VCaP (cell line): Measurements from ENCODE around the gene SLC39A11.

ENCODE experiments used
- H3K27ac ChIP-seq: fragments of 450-650 bp; 2 replicates; pipeline ENCODE4 v1.5.1; 2017
- TF ChIP-seq, protein P1 (sequence below): fragments of 450-650 bp; conservative IDR thresholded peaks from 2 replicates; pipeline ENCODE4 v1.5.1; 2017; ENCODE audit warnings: mild to moderate bottlenecking, moderate library complexity

SLC39A11 gene

DNA sequence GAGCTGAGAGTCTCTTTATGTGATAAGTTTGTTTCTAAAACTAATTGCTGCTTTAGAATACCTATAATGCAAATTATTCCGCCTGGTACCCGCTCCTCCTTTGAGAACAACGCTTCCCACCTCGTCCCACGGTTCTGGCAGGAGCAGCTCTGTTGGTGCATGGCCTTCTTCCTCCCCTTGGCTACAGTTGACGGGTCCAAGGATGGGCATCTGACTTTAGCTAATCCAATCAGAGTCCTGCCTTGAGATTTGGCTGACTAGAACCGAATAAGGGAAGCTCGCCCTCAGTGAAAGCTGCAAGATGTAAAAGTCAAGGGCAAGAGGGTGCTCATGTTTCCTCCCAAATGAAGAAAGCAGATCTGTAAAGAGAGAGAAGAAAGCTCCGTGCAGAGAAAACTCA is 481.3 kb downstream of the SLC39A11 start:
- TF ChIP-seq, protein P1, sequence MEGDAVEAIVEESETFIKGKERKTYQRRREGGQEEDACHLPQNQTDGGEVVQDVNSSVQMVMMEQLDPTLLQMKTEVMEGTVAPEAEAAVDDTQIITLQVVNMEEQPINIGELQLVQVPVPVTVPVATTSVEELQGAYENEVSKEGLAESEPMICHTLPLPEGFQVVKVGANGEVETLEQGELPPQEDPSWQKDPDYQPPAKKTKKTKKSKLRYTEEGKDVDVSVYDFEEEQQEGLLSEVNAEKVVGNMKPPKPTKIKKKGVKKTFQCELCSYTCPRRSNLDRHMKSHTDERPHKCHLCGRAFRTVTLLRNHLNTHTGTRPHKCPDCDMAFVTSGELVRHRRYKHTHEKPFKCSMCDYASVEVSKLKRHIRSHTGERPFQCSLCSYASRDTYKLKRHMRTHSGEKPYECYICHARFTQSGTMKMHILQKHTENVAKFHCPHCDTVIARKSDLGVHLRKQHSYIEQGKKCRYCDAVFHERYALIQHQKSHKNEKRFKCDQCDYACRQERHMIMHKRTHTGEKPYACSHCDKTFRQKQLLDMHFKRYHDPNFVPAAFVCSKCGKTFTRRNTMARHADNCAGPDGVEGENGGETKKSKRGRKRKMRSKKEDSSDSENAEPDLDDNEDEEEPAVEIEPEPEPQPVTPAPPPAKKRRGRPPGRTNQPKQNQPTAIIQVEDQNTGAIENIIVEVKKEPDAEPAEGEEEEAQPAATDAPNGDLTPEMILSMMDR, result no peak
- peak overlapping the region; percentile 95 for H3K27ac ChIP-seq

DNA sequence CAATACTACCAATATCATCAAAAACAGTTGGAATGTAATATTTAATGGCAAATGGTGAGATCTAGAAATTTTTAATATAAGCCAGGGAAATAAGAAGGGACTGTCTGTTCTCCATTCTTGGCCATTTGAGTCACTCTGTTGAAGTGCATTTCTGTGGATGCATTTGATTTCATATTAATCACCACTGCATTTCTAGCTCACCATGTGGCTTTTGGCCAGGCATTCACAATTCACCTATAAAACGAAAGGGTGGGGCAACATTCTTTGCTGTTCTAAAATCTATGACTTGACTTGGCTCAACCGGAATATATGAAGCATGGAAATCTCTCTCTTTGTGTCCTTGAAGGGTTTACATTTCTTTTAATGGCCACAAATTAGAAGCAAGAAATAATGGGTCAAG is 483.0 kb downstream of the SLC39A11 start:
- peak overlapping the region; percentile 95; the same call in 1 of the 2 replicates for H3K27ac ChIP-seq
- TF ChIP-seq, protein P1, result no peak

DNA sequence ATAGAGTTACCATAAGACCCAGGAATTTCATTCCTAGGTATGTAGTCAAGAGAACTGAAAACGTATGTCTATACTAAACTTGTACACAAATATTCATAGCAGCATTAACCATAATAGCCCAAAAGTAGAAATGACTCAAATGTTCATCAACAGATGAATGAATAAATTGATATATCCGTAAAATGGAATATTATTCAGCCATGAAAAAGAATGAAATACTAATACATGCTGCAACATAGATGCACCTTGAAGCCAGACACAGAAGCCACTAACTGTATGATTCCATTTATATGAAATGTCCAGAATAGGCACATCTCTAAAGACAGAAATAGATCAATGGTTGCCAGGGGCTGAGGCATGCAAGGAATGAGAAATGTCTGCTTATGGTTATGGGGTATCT is 484.1 kb downstream of the SLC39A11 start:
- TF ChIP-seq, protein P1, result no peak
- H3K27ac ChIP-seq, result no peak overlapping the region

DNA sequence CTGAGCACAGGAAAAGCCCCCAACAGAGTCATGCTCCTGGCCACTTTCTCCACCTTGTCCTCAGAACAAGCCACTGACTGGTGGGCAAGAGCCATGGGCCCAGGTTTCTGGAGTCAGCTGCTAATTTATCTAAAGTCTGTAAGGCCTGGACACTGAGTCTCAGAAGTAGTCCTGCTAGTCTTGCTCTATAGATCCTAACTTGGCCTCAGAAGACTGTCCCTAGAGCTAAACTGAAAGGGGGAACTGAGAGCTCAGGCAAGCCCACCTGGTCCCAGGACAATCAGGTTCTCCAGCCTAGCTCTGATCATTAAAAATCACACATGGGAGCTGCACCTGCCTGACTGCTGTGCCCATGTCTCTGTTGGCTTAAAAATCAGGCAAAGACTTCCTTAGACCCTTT is 485.8 kb downstream of the SLC39A11 start:
- TF ChIP-seq, protein P1, result no peak
- no peak overlapping the region for H3K27ac ChIP-seq

DNA sequence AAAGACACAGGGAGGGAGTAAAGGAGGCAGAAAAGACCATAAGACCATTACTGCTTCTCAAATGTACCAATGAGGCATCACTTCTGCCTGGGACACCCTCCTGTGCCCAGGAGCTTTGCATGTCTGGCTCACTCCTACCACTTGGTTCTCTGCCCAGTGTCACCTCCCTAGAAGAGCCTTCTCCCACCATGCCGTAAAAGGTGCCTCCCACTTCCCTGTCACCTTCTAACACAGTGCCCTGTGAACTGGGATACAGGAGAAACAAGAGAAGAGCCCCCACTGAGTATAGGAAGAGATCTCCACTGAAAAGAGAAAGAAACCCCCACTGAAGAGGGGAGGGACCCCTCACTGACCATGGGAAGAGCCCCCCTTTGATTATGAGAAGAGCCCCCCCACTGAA is 486.9 kb downstream of the SLC39A11 start:
- H3K27ac ChIP-seq, result no peak overlapping the region
- TF ChIP-seq, protein P1, result no peak

DNA sequence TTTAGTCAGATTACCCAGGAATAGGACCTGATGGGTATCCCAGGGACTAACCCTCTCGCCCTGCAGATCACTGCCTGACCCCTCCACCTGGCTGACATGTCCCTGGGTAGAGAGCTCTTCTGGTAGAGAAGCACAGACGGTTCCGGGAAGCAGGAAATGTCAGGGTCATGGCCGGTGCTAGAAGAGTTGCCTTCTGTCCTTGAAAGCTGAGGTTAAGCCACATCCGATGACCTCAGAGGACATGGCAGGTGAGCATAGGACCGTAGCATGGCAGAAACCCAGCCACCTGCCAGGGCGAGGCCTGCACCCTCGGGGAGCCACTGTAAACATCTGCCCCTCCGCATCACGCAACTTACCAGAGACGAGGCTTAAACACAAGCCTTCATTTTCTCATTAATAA is 488.0 kb downstream of the SLC39A11 start:
- H3K27ac ChIP-seq, result no peak overlapping the region
- TF ChIP-seq, protein P1, result no peak

DNA sequence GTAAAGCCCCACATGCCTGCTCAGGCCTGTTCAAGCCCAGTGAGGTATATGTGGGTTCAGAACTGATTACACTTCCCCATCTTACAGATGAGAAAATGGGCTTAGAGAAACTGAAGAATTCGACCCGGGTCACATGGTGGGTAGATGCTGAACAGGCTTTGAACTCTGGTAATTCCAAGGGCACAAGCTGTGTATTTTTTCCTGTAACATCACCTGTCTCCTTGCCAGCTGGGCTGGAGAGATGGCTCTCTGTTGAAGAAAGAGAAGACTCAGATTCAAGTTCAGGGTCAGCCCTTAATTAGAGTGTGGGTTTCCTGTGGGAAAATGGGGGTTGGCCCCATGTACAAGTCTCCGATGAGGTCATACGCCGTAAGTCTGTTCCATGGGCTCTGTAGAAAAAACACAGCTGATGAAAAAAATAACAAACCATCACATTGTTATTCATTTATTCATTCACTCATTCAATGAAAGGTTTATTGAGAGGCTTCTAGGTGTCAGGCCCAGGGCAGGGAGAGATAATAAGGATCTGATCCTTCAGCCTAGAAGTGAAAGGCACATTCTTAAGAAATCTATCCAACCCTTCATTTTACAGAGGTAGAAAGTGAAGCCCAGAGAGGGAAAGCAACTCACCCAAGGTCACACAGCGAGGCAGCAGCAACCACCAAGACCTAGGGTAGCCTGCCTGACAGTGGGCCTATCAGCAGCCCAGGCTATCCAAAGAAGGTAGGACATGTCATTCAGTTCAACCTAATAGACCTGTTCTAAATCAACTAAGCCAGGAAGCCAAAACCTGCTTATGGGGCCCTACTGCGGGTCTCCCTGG is 488.9 kb downstream of the SLC39A11 start:
- H3K27ac ChIP-seq, result no peak overlapping the region
- TF ChIP-seq, protein P1, result no peak
